Uterus (tissue), 4 donors: ENCODE results near the gene SLAIN2. TPM values are rescaled to one million over a fixed set of nuclear protein-coding genes. Genes with fewer than 3 reads are reported as not detected.

Source experiments
- DNase-seq, 2 donors: peaks; one replicate each; pipeline ENCODE4 v3.0.0-alpha.2; 2019 to 2020
- H3K27ac ChIP-seq, 2 donors: fragments of 200-600 bp; sonication (generic); 1 replicate in 1 of 2; 2 replicates in 1 of 2; pipeline ENCODE4 v1.5.1; 2016 to 2018
- H3K27me3 ChIP-seq, 2 donors: fragments of 200-600 bp; sonication (generic); one replicate each; pipeline ENCODE4 v1.5.1; 2018 to 2019; ENCODE audit warnings: control low read depth in 1 of 2
- H3K36me3 ChIP-seq, 2 donors: fragments of 200-600 bp; sonication (generic); one replicate each; pipeline ENCODE4 v1.5.1; 2019; ENCODE audit warnings: control low read depth in 1 of 2
- H3K4me1 ChIP-seq, 2 donors: fragments of 200-600 bp; sonication (generic); one replicate each; pipeline ENCODE4 v1.5.1; 2018 to 2019; ENCODE audit warnings: control low read depth in 1 of 2
- H3K4me3 ChIP-seq, 2 donors: fragments of 200-600 bp; sonication (generic); 1 replicate in 1 of 2; 2 replicates in 1 of 2; pipeline ENCODE4 v1.5.1; 2018 to 2019; ENCODE audit warnings: mild to moderate bottlenecking in 1 of 2
- H3K9me3 ChIP-seq, 2 donors: fragments of 200-600 bp; sonication (generic); one replicate each; pipeline ENCODE4 v1.5.1; 2019; ENCODE audit warnings: control low read depth in 1 of 2
- POLR2A ChIP-seq, 2 donors: fragments of 450-650 bp; IDR thresholded peaks; one replicate each; pipeline ENCODE4 v1.6.1; 2016; ENCODE audit warnings: antibody characterized with exemption in 2 of 2, mild to moderate bottlenecking in 1 of 2, moderate library complexity in 1 of 2
- intact Hi-C: fragments of 100-400 bp; cut with DNase I; formaldehyde crosslinking; loops from one replicate; pipeline ENCODE4 v1.15.1; 2023; ENCODE audit warnings: low total_unique reads
- total RNA-seq, 4 donors: library from RNA; depleted of rRNA in 3 of 4; stranded (reverse); fragments of >200 nt in 3 of 4; gene quantifications; one replicate each; pipeline versions ENCODE4 v1.1.0 to v1.2.4, GENCODE V29; 2014 to 2023
- TF ChIP-seq, protein P1 (sequence below), 4 experiments: fragments of 200-600 bp in 2 of 4; fragments of 450-650 bp in 2 of 4; sonication (generic) in 2 of 4; IDR thresholded peaks; one replicate each; pipeline ENCODE4 v1.5.1; 2016 to 2019; ENCODE audit warnings: antibody characterized with exemption in 4 of 4, mild to moderate bottlenecking in 2 of 4, moderate library complexity in 1 of 4
- donor health status: DM: yes; HTN: yes; CAD: no.

SLAIN2 gene
- total RNA-seq, 4 donors from 2014 or later = 20.0 to 120 (median 62.0) TPM

DNA sequence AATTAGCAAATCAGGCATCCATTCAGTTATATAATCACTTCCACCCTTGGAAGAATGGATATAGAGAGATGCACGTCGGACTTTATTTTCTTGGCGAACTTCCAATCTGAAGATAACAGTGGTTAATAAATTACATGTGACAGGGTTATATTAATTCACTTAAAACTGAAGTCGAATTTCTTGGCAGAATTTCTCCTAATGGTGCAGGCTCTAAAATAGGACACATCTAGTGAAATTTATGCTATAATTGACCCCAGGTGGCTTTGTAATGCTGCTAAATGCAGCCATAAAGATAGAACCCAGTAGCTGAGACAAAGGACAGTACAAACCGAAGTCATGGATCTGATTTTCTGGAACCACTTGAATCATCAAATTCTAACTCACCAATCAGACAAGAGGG lies 121.0 kb downstream of the SLAIN2 start:
- DNase-seq = no peak
- no peak for TF ChIP-seq POLR2A (IDR thresholded peaks at IDR 0.05)
- TF ChIP-seq, protein P1, sequence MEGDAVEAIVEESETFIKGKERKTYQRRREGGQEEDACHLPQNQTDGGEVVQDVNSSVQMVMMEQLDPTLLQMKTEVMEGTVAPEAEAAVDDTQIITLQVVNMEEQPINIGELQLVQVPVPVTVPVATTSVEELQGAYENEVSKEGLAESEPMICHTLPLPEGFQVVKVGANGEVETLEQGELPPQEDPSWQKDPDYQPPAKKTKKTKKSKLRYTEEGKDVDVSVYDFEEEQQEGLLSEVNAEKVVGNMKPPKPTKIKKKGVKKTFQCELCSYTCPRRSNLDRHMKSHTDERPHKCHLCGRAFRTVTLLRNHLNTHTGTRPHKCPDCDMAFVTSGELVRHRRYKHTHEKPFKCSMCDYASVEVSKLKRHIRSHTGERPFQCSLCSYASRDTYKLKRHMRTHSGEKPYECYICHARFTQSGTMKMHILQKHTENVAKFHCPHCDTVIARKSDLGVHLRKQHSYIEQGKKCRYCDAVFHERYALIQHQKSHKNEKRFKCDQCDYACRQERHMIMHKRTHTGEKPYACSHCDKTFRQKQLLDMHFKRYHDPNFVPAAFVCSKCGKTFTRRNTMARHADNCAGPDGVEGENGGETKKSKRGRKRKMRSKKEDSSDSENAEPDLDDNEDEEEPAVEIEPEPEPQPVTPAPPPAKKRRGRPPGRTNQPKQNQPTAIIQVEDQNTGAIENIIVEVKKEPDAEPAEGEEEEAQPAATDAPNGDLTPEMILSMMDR (IDR thresholded peaks at IDR 0.05) = no peak
- intact Hi-C loops = no loop called here
- Histone ChIP-seq H3K4me1 (no peaks in the 10 kb centered on the region), H3K36me3 (no peaks in the 10 kb centered on the region), H3K27ac (no peak overlapping the region), H3K9me3 (no peaks in the 10 kb centered on the region), H3K4me3 (no peak overlapping the region), H3K27me3 (no peaks in the 10 kb centered on the region)

GRCh38 chr4:48467442-48467841 lies 126.1 kb downstream of the SLAIN2 start:
- H3K27me3 ChIP-seq = no peaks in the 10 kb centered on the region
- no peak overlapping the region for H3K4me3 ChIP-seq
- no peak for DNase-seq
- TF ChIP-seq POLR2A (IDR thresholded peaks at IDR 0.05) = no peak
- TF ChIP-seq, protein P1 (IDR thresholded peaks at IDR 0.05) = no peak
- H3K9me3 ChIP-seq = no peaks in the 10 kb centered on the region
- H3K36me3 ChIP-seq = no peaks in the 10 kb centered on the region
- intact Hi-C loops = no loop called here
- no peak overlapping the region for H3K27ac ChIP-seq
- no peaks in the 10 kb centered on the region for H3K4me1 ChIP-seq

GRCh38 chr4:48467891-48468290 lies 126.6 kb downstream of the SLAIN2 start:
- H3K36me3 ChIP-seq = no peaks in the 10 kb centered on the region
- no peaks in the 10 kb centered on the region for H3K9me3 ChIP-seq
- TF ChIP-seq POLR2A (IDR thresholded peaks at IDR 0.05) = no peak
- TF ChIP-seq, protein P1 (IDR thresholded peaks at IDR 0.05) = no peak
- H3K4me3 ChIP-seq = no peak overlapping the region
- DNase-seq = no peak
- H3K27me3 ChIP-seq = no peaks in the 10 kb centered on the region
- H3K4me1 ChIP-seq = no peaks in the 10 kb centered on the region
- H3K27ac ChIP-seq = no peak overlapping the region
- intact Hi-C loops = no loop called here

DNA sequence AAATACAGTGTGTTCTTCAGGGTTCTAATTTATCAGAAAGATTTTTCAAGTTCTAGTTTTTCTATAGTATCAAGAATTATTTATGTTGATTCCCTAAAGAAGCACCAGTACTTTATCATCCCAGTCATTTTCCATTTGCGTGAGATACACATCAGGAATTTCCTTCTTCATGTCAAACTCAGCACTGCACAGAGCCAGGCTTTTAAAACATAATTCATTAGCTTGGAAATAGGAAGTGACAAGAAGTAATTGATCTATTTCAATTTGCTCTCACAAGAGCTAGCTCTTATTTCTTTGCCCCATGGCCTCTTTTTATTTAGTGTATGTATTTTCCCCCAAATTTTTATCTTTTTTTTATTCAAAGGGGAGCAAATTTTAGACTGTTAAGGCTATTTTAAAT lies 128.8 kb downstream of the SLAIN2 start:
- DNase-seq = no peak
- Histone ChIP-seq H3K27ac (no peak overlapping the region), H3K4me3 (no peak overlapping the region), H3K4me1 (no peaks in the 10 kb centered on the region), H3K27me3 (no peaks in the 10 kb centered on the region), H3K9me3 (no peaks in the 10 kb centered on the region), H3K36me3 (no peaks in the 10 kb centered on the region)
- TF ChIP-seq POLR2A (IDR thresholded peaks at IDR 0.05) = no peak
- TF ChIP-seq, protein P1 (IDR thresholded peaks at IDR 0.05) = no peak
- intact Hi-C loops = no loop called here

GRCh38 chr4:48470570-48470969 lies 129.2 kb downstream of the SLAIN2 start:
- Histone ChIP-seq H3K4me1 (no peaks in the 10 kb centered on the region), H3K36me3 (no peaks in the 10 kb centered on the region), H3K4me3 (no peak overlapping the region), H3K27me3 (no peaks in the 10 kb centered on the region), H3K27ac (no peak overlapping the region), H3K9me3 (no peaks in the 10 kb centered on the region)
- no peak for TF ChIP-seq POLR2A (IDR thresholded peaks at IDR 0.05)
- TF ChIP-seq, protein P1 (IDR thresholded peaks at IDR 0.05) = no peak
- intact Hi-C loops = no loop called here
- no peak for DNase-seq
